Spleen (tissue), 7 donors: ENCODE data around the gene ARFGEF3.

Experiments
- POLR2A ChIP-seq, 3 donors: fragments of 450-650 bp; IDR thresholded peaks; one replicate each; pipeline ENCODE4 v1.5.1; 2017; ENCODE audit warnings: antibody characterized with exemption in 3 of 3, mild to moderate bottlenecking in 1 of 3
- POLR2AphosphoS5 ChIP-seq, 3 donors: sonication (generic); formaldehyde crosslinking; IDR thresholded peaks; one replicate each; pipeline ENCODE4 v1.5.1; 2017; ENCODE audit warnings: antibody characterized with exemption in 3 of 3
- TF ChIP-seq, protein P1 (sequence below), 11 experiments: fragments of 200-600 bp in 7 of 11; fragments of 450-650 bp in 4 of 11; sonication (generic) in 4 of 11; IDR thresholded peaks in 8 of 11; conservative IDR thresholded peaks in 3 of 11; 1 replicate in 7 of 11; 2 replicates in 4 of 11; pipeline versions ENCODE4 v1.4.0 to v1.8.0; 2016 to 2021; ENCODE audit warnings: antibody characterized with exemption in 11 of 11, inconsistent platforms in 4 of 11, mild to moderate bottlenecking in 1 of 11
- donor health status: DM: no; HTN: no; CAD: no; lungs with moderate emphysema.
- donor health status: DM: no; HTN: no; CAD: no.
- donor health status: DM: no; HTN: no; CAD: no.

DNA sequence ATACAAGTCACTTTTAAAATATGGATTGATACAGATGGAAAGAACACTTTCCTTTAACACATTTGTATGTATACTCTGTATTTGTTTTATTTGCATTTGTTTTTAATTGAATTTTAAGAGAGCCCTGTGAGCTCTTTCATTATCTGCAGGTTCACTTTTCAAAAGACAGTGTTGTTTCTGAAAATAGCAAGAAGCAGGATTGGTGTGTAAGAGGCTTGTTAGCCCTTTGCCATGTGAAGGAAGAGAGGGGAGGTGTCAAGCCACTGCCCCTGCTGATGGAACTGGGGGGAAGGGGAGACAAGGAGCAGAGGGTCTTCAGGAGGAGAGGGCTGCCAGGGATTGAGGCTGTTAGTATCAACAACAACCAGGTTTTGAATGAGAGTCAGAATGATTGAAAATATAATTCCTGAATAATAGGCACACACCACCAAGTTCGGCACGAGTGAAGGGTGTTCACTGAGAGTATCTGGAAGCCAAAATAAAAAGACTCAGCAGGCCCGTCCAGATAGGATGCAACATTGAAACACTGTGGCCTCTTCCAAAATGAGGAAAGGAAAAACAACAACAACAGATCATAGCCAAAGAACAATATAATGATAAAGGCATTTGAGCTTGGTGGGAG is 69.1 kb downstream of the ARFGEF3 start:
- no peak for TF ChIP-seq POLR2A (IDR thresholded peaks at IDR 0.05)
- TF ChIP-seq, protein P1, sequence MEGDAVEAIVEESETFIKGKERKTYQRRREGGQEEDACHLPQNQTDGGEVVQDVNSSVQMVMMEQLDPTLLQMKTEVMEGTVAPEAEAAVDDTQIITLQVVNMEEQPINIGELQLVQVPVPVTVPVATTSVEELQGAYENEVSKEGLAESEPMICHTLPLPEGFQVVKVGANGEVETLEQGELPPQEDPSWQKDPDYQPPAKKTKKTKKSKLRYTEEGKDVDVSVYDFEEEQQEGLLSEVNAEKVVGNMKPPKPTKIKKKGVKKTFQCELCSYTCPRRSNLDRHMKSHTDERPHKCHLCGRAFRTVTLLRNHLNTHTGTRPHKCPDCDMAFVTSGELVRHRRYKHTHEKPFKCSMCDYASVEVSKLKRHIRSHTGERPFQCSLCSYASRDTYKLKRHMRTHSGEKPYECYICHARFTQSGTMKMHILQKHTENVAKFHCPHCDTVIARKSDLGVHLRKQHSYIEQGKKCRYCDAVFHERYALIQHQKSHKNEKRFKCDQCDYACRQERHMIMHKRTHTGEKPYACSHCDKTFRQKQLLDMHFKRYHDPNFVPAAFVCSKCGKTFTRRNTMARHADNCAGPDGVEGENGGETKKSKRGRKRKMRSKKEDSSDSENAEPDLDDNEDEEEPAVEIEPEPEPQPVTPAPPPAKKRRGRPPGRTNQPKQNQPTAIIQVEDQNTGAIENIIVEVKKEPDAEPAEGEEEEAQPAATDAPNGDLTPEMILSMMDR (IDR thresholded peaks at IDR 0.05 in 8 of 11, conservative IDR thresholded peaks at IDR 0.05 in 3 of 11) = no peak
- TF ChIP-seq POLR2AphosphoS5 (IDR thresholded peaks at IDR 0.05) = no peak
